ENCODE data around the gene IL17RE.
A peak's percentile ranks its signal among the peaks of the same experiment; 100 is the strongest.
"Not testable (repeated sequence)": the region's sequence is repeated elsewhere in the genome, so short reads cannot be mapped to it uniquely, and the experiment has no call there.

The IL17RE gene

DNA sequence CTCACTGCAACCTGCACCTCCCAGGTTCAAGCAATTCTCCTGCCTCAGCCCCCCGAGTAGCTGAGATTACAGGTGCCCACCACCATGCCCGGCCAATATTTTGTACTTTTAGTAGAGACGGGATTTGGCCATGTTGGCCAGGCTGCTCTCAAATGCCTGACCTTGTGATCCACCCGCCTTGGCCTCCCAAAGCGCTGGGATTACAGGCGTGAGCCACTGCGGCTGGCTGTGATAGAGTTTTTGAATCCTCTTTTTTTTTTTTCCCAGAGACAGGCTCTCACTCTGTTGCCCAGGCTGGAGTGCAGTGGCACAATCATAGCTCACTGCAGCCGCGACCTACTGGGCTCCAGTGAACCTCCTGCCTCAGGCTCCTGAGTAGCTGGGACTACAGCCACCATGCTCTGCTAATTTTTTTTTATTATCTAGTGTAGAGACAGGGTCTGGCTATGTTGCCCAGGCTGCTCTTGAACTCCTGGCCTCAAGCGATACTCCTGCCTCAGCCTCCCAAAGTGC is 37.5 kb upstream of the IL17RE start:
- H3K4me3 ChIP-seq (ENCODE audit: low read depth in 1 of 2, low read length in 2 of 2); H3K27me3 ChIP-seq (ENCODE audit: low read depth, low read length); H3K9me3 ChIP-seq (ENCODE audit: control insufficient read depth in 1 of 2, low read length in 2 of 2); H3K36me3 ChIP-seq (ENCODE audit: control insufficient read depth in 1 of 2, insufficient read depth in 2 of 2, low read length in 2 of 2); H3K27ac ChIP-seq (ENCODE audit: low read length): not testable (repeated sequence)
- peaks cover 0 to 29% of the 10 kb centered on the region in 2 donors for H3K4me1 ChIP-seq (ENCODE audit: control insufficient read depth in 1 of 2, insufficient read depth in 2 of 2, low read length in 2 of 2)

DNA sequence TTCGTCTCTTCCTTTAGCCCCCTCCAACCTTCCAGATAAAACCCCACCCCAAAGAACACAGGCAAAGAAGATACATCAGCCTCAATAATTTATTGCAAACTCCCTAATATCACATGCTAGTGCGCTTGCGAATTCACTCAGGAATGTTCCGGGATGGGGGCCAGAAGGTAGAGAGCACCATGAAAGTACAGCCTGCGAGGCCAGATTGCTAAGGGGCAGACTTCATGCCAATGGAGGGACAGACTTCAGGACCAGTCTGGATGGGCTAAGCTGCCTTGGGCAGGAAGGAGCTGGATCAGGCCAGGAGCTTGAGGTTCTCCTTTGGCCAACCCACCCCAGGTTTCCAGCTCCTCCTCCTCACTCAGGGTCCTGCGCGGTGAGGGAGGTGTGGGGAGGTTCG is 36.0 kb upstream of the IL17RE start:
- H3K4me3 ChIP-seq (ENCODE audit: low read depth in 1 of 2, low read length in 2 of 2), result no peak overlapping the region
- H3K36me3 ChIP-seq (ENCODE audit: control insufficient read depth in 1 of 2, insufficient read depth in 2 of 2, low read length in 2 of 2), result no peaks in the 10 kb centered on the region
- H3K27me3 ChIP-seq (ENCODE audit: low read depth, low read length), result no peaks in the 10 kb centered on the region
- no peaks in the 10 kb centered on the region for H3K9me3 ChIP-seq (ENCODE audit: control insufficient read depth in 1 of 2, low read length in 2 of 2)
- H3K4me1 ChIP-seq (ENCODE audit: control insufficient read depth in 1 of 2, insufficient read depth in 2 of 2, low read length in 2 of 2), result peaks cover 0 to 29% of the 10 kb centered on the region in 2 donors
- peak overlapping the region; percentile 51 for H3K27ac ChIP-seq (ENCODE audit: low read length)

DNA sequence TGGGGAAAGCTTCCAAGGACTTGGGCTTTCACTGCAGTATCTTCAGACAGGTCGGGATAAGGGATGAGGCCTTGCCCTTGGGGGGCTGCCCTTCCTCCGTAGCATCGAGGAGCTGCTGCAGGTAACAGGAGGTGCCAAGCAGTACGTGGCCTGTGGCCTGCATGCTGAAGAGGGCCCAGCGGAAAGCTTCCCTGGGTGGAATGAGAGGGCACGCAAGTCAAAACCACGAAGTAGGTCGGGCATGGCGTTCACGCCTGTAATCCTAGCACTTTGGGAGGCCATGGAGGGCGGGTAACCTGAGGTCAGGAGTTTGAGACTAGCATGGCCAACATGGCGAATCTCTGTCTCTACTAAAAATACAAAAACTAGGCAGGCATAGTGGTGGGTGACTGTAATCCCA is 35.5 kb upstream of the IL17RE start:
- peak overlapping the region; percentile 51 for H3K27ac ChIP-seq (ENCODE audit: low read length)
- no peaks in the 10 kb centered on the region for H3K36me3 ChIP-seq (ENCODE audit: control insufficient read depth in 1 of 2, insufficient read depth in 2 of 2, low read length in 2 of 2)
- peaks cover 0 to 29% of the 10 kb centered on the region in 2 donors for H3K4me1 ChIP-seq (ENCODE audit: control insufficient read depth in 1 of 2, insufficient read depth in 2 of 2, low read length in 2 of 2)
- H3K27me3 ChIP-seq (ENCODE audit: low read depth, low read length), result no peaks in the 10 kb centered on the region
- H3K4me3 ChIP-seq (ENCODE audit: low read depth in 1 of 2, low read length in 2 of 2), result no peak overlapping the region
- no peaks in the 10 kb centered on the region for H3K9me3 ChIP-seq (ENCODE audit: control insufficient read depth in 1 of 2, low read length in 2 of 2)

GRCh38 chr3:9869955-9870354 is 32.7 kb upstream of the IL17RE start:
- Histone ChIP-seq H3K4me1 (ENCODE audit: control insufficient read depth in 1 of 2, insufficient read depth in 2 of 2, low read length in 2 of 2) (peaks cover 0 to 7% of the 10 kb centered on the region in 2 donors), H3K27ac (ENCODE audit: low read length) (no peak overlapping the region), H3K36me3 (ENCODE audit: control insufficient read depth in 1 of 2, insufficient read depth in 2 of 2, low read length in 2 of 2) (no peaks in the 10 kb centered on the region), H3K4me3 (ENCODE audit: low read depth in 1 of 2, low read length in 2 of 2) (no peak overlapping the region), H3K9me3 (ENCODE audit: control insufficient read depth in 1 of 2, low read length in 2 of 2) (no peaks in the 10 kb centered on the region), H3K27me3 (ENCODE audit: low read depth, low read length) (no peaks in the 10 kb centered on the region)

DNA sequence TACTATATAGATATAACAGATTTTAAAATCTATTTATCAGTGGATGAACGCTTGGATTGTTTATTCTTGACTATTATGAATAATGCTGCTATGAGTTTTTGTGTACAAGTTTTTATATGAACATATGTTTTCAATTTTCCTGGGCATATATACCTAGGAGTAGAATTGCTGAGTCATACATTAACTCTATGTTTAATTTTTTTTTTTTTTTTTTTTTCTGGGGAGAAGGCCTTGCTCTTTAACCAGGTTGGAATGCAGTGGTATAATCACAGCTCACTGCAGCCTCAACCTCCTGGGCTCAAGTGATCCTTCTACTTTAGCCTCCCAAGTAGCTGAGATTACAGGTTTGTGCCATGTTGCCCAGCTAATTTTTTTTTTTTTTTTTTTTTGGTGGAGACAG is 31.7 kb upstream of the IL17RE start:
- Histone ChIP-seq H3K4me1 (ENCODE audit: control insufficient read depth in 1 of 2, insufficient read depth in 2 of 2, low read length in 2 of 2) (peaks cover 0 to 3% of the 10 kb centered on the region in 2 donors), H3K9me3 (ENCODE audit: control insufficient read depth in 1 of 2, low read length in 2 of 2) (no peaks in the 10 kb centered on the region)

GRCh38 chr3:9872067-9872466 is 30.6 kb upstream of the IL17RE start:
- not testable (repeated sequence) for H3K27ac ChIP-seq (ENCODE audit: low read length); H3K4me3 ChIP-seq (ENCODE audit: low read depth in 1 of 2, low read length in 2 of 2); H3K9me3 ChIP-seq (ENCODE audit: control insufficient read depth in 1 of 2, low read length in 2 of 2); H3K4me1 ChIP-seq (ENCODE audit: control insufficient read depth in 1 of 2, insufficient read depth in 2 of 2, low read length in 2 of 2); H3K27me3 ChIP-seq (ENCODE audit: low read depth, low read length); H3K36me3 ChIP-seq (ENCODE audit: control insufficient read depth in 1 of 2, insufficient read depth in 2 of 2, low read length in 2 of 2)

More for the DNA sequence above, 31.7 kb upstream of the IL17RE start:
- Histone ChIP-seq H3K4me3 (ENCODE audit: low read depth in 1 of 2, low read length in 2 of 2) (no peak overlapping the region), H3K27me3 (ENCODE audit: low read depth, low read length) (no peaks in the 10 kb centered on the region), H3K27ac (ENCODE audit: low read length) (no peak overlapping the region), H3K36me3 (ENCODE audit: control insufficient read depth in 1 of 2, insufficient read depth in 2 of 2, low read length in 2 of 2) (no peaks in the 10 kb centered on the region)

- H3K9me3 ChIP-seq (ENCODE audit: control insufficient read depth in 1 of 2, low read length in 2 of 2), result no peaks in the 10 kb centered on the region
- no peaks in the 10 kb centered on the region for H3K4me1 ChIP-seq (ENCODE audit: control insufficient read depth in 1 of 2, insufficient read depth in 2 of 2, low read length in 2 of 2)
- H3K27ac ChIP-seq (ENCODE audit: low read length), result no peak overlapping the region
- no peak overlapping the region for H3K4me3 ChIP-seq (ENCODE audit: low read depth in 1 of 2, low read length in 2 of 2)
- no peaks in the 10 kb centered on the region for H3K36me3 ChIP-seq (ENCODE audit: control insufficient read depth in 1 of 2, insufficient read depth in 2 of 2, low read length in 2 of 2)
- no peaks in the 10 kb centered on the region for H3K27me3 ChIP-seq (ENCODE audit: low read depth, low read length)
Observed at GRCh38 chr3:9875448-9875847, 27.2 kb upstream of the IL17RE start.

DNA sequence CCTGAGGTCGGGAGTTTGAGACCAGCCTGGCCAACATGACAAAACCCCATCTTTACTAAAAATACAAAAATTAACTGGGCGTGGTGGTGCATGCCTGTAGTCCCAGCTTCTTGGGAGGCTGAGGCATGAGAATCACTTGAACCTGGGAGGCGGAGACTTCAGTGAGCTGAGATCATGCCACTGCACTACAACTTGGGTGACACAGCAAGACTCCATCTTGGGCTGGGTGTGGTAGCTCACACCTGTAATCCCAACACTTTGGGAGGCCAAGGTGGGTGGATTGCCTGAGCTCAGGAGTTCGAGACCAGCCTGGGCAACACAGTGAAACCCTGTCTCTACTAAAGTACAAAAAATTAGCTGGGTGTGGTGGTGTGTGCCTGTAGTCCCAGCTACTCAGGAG is 26.4 kb upstream of the IL17RE start:
- H3K27ac ChIP-seq (ENCODE audit: low read length), result not testable (repeated sequence)

GRCh38 chr3:9876991-9877390 is 25.7 kb upstream of the IL17RE start:
- Histone ChIP-seq H3K36me3 (ENCODE audit: control insufficient read depth in 1 of 2, insufficient read depth in 2 of 2, low read length in 2 of 2) (no peaks in the 10 kb centered on the region), H3K27ac (ENCODE audit: low read length) (no peak overlapping the region), H3K9me3 (ENCODE audit: control insufficient read depth in 1 of 2, low read length in 2 of 2) (no peaks in the 10 kb centered on the region), H3K27me3 (ENCODE audit: low read depth, low read length) (no peaks in the 10 kb centered on the region), H3K4me3 (ENCODE audit: low read depth in 1 of 2, low read length in 2 of 2) (no peak overlapping the region), H3K4me1 (ENCODE audit: control insufficient read depth in 1 of 2, insufficient read depth in 2 of 2, low read length in 2 of 2) (no peaks in the 10 kb centered on the region)

More for the DNA sequence above, 26.4 kb upstream of the IL17RE start:
- H3K9me3 ChIP-seq (ENCODE audit: control insufficient read depth in 1 of 2, low read length in 2 of 2); H3K4me3 ChIP-seq (ENCODE audit: low read depth in 1 of 2, low read length in 2 of 2); H3K36me3 ChIP-seq (ENCODE audit: control insufficient read depth in 1 of 2, insufficient read depth in 2 of 2, low read length in 2 of 2); H3K27me3 ChIP-seq (ENCODE audit: low read depth, low read length); H3K4me1 ChIP-seq (ENCODE audit: control insufficient read depth in 1 of 2, insufficient read depth in 2 of 2, low read length in 2 of 2): not testable (repeated sequence)

DNA sequence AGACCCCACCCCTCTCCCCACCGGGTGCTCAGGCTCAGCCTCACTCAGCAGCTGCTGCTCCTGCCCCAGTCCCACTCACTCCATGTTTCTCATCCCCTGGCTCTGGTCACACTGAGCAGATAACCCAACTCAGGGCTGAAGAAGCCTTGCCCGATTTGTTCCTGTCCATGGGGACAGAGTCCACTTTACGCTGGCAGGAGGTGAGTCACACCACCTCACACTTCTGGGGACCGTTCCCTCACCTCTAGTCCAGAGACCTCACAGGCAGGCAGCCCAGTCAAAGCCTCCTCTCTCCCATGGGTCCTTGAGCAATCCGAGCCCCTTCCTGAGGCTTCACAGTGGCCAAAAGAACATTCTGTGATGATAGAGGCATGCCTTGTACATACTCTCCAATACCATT is 23.9 kb upstream of the IL17RE start:
- Histone ChIP-seq H3K4me3 (ENCODE audit: low read depth in 1 of 2, low read length in 2 of 2) (no peak overlapping the region), H3K36me3 (ENCODE audit: control insufficient read depth in 1 of 2, insufficient read depth in 2 of 2, low read length in 2 of 2) (no peaks in the 10 kb centered on the region), H3K27me3 (ENCODE audit: low read depth, low read length) (no peaks in the 10 kb centered on the region), H3K27ac (ENCODE audit: low read length) (no peak overlapping the region), H3K4me1 (ENCODE audit: control insufficient read depth in 1 of 2, insufficient read depth in 2 of 2, low read length in 2 of 2) (no peaks in the 10 kb centered on the region), H3K9me3 (ENCODE audit: control insufficient read depth in 1 of 2, low read length in 2 of 2) (no peaks in the 10 kb centered on the region)

DNA sequence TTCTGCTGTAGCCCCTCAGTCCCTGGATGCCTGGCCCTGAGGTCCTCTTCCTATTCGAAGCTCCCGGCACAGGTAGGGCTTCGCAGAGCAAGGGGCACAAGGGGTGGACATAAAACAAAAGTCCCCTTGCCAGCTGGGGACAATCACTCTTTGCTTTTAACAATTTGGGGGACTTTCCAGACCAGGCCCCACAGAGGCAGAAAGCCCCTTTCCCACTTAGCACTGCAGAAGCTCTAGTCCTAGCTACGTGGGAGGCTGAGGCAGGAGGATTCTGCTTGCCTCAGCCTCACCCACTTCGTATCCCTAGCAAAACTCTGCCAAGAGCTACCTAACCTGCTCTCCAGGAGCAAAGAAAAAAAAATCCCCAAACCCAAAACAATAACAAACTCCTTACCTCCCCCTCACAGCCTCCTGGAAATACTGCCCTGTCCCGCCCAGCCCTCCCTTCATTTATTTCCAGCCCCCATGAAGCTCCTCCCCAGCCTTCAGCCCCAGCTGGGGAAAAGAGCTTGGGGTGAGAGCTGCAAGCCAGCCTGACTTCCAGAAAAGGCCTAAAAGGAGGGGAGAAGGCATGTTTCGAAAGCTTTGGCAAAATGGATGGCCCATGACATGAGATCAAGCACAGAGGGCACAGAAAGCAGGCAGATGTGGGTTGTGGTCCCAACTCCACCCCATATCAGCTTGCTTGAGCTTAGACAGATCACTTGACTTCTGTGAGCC is 22.7 kb upstream of the IL17RE start, which contains the start of gene CIDEC:
Gene CIDEC, minus strand, starts transcription at position 424 of the 720 bp plus-strand sequence. CDS start 1,767 bp downstream, outside the sequence.
- Histone ChIP-seq H3K9me3 (ENCODE audit: control insufficient read depth in 1 of 2, low read length in 2 of 2) (no peaks in the 10 kb centered on the region), H3K4me1 (ENCODE audit: control insufficient read depth in 1 of 2, insufficient read depth in 2 of 2, low read length in 2 of 2) (no peaks in the 10 kb centered on the region), H3K4me3 (ENCODE audit: low read depth in 1 of 2, low read length in 2 of 2) (no peak within 1 kb of the TSS), H3K27me3 (ENCODE audit: low read depth, low read length) (no peaks in the 10 kb centered on the region), H3K36me3 (ENCODE audit: control insufficient read depth in 1 of 2, insufficient read depth in 2 of 2, low read length in 2 of 2) (no peaks in the 10 kb centered on the region), H3K27ac (ENCODE audit: low read length) (no peak within 1 kb of the TSS)

DNA sequence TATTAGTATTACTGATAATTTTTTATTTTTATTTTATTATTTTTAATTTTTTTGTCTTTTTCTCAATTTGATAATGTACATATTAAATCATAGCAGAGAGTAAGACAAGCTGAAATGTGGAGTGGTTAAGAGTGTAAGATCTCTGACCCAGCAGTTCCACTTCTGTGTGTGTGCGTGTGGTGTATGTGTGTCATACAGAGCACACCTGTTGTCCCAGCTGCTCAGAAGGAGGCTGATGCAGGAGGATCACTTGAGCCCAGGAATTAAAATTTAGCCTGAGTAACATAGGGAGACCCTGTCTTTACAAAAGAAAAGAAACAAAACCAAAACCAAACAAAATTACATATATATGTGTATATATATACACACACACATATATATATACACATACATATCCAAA is 21.2 kb upstream of the IL17RE start:
- Histone ChIP-seq H3K9me3 (ENCODE audit: control insufficient read depth in 1 of 2, low read length in 2 of 2) (no peaks in the 10 kb centered on the region), H3K36me3 (ENCODE audit: control insufficient read depth in 1 of 2, insufficient read depth in 2 of 2, low read length in 2 of 2) (no peaks in the 10 kb centered on the region), H3K4me3 (ENCODE audit: low read depth in 1 of 2, low read length in 2 of 2) (no peak overlapping the region), H3K4me1 (ENCODE audit: control insufficient read depth in 1 of 2, insufficient read depth in 2 of 2, low read length in 2 of 2) (no peaks in the 10 kb centered on the region), H3K27me3 (ENCODE audit: low read depth, low read length) (no peaks in the 10 kb centered on the region), H3K27ac (ENCODE audit: low read length) (no peak overlapping the region)
